ENCODE data around the gene RNF39.

Gene RNF39

DNA sequence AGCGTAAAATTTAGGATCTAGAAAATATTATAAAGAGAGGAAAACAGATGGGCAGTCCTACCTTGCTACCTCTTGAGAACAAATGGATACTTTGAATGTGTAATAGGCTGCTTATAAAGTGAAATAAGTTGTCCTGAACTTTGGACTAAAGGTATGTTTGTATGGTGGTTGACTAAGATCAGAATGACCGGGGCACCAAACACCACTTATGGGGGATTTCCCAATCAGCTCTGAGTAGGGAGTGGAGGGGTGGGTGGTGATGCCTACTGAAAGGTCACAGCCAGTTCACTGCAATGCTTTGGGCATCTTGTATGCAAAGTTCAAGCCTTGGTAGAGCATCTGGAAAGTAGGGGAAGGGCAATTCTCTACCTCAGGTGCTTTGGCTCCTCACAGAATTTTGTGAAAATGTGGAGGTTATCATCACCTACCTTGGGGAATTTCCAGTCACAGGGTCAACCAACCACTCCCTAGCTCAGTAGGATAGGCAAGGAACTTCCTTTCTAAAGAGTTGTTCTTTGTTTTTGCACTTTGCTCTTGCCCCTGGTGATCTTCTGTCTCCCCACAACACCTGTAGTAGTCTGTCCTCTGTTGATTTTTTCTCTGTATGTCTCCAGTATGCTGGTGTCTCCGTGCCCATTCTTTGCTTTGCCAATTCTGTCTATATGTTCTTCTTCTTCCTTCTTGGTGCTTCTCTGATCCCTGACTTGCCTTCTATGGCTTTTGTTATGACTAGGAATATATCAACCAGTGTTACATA is 37.6 kb upstream of the RNF39 start, which contains the start of gene TRIM31:
Gene TRIM31 (minus strand): TSS at position 88 of the 757 bp plus-strand sequence. CDS start 285 bp downstream, outside the sequence.
- TF ChIP-seq CTCF (IDR thresholded peaks at IDR 0.05; ENCODE audit: unreplicated experiment in 3 of 3), result no peak
- no peaks in the 10 kb centered on the region for H3K9me3 Mint-ChIP-seq
- H3K4me3 Mint-ChIP-seq, result no peak within 1 kb of the TSS
- H3K27me3 Mint-ChIP-seq (ENCODE audit: low read depth), result peaks cover 72% of the 10 kb centered on the region
- H3K36me3 Mint-ChIP-seq (ENCODE audit: low read depth), result no peaks in the 10 kb centered on the region
- no peak within 1 kb of the TSS for H3K27ac Mint-ChIP-seq
- H3K4me1 Mint-ChIP-seq, result no peaks in the 10 kb centered on the region

GRCh38 chr6:30112402-30112994 is 36.9 kb upstream of the RNF39 start:
- H3K9me3 Mint-ChIP-seq, result no peaks in the 10 kb centered on the region
- H3K36me3 Mint-ChIP-seq (ENCODE audit: low read depth), result no peaks in the 10 kb centered on the region
- no peaks in the 10 kb centered on the region for H3K4me1 Mint-ChIP-seq
- no peak overlapping the region for H3K27ac Mint-ChIP-seq
- no peak overlapping the region for H3K4me3 Mint-ChIP-seq
- no peak for TF ChIP-seq CTCF (IDR thresholded peaks at IDR 0.05; ENCODE audit: unreplicated experiment in 3 of 3)
- peaks cover 75% of the 10 kb centered on the region for H3K27me3 Mint-ChIP-seq (ENCODE audit: low read depth)

DNA sequence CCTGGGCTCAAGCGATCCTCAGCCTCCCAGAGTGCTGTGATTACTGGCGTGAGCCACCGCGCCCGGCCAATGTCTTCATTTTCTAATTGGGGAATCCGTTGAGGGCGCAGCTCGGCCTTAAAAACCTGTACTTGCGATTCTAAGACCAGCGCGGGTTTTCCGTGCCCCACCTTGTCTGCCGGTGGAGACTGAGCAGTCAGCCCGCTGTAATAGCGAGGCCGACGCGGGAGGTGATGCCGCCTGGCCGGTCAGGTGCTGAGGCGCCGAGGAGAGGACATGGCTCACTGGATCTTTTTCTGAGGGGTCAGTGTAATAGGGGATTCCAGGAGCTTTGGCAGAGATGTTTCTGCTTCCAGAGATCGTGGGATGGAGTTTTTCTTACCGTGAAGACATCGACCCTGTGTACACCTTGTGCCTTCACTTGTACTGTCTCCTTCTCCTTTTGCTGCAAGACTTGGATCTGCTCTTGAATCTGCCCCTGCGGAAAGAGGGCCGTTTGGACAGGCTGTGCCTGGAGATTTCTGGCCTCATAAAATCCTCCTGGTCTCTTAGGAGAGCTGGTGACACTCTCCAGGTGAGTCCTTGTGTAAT is 35.8 kb upstream of the RNF39 start:
- no peaks in the 10 kb centered on the region for H3K4me1 Mint-ChIP-seq
- no peak overlapping the region for H3K27ac Mint-ChIP-seq
- peaks cover 83% of the 10 kb centered on the region for H3K27me3 Mint-ChIP-seq (ENCODE audit: low read depth)
- no peaks in the 10 kb centered on the region for H3K9me3 Mint-ChIP-seq
- H3K36me3 Mint-ChIP-seq (ENCODE audit: low read depth), result no peaks in the 10 kb centered on the region
- TF ChIP-seq CTCF (IDR thresholded peaks at IDR 0.05; ENCODE audit: unreplicated experiment in 3 of 3), result no peak
- H3K4me3 Mint-ChIP-seq, result no peak overlapping the region

GRCh38 chr6:30104661-30105060 is 29.1 kb upstream of the RNF39 start:
- H3K9me3 Mint-ChIP-seq, result no peaks in the 10 kb centered on the region
- no peak overlapping the region for H3K27ac Mint-ChIP-seq
- H3K27me3 Mint-ChIP-seq (ENCODE audit: low read depth), result peaks cover 84% of the 10 kb centered on the region
- peaks cover 34% of the 10 kb centered on the region for H3K4me1 Mint-ChIP-seq
- H3K36me3 Mint-ChIP-seq (ENCODE audit: low read depth), result no peaks in the 10 kb centered on the region
- H3K4me3 Mint-ChIP-seq, result peak overlapping the region in 2 of 3 experiments; percentile 3 to 13
- TF ChIP-seq CTCF (IDR thresholded peaks at IDR 0.05; ENCODE audit: unreplicated experiment in 3 of 3), result no peak

- H3K4me1 Mint-ChIP-seq, result peaks cover 35% of the 10 kb centered on the region
- peaks cover 88% of the 10 kb centered on the region for H3K27me3 Mint-ChIP-seq (ENCODE audit: low read depth)
- no peak overlapping the region for H3K27ac Mint-ChIP-seq
- no peak for TF ChIP-seq CTCF (IDR thresholded peaks at IDR 0.05; ENCODE audit: unreplicated experiment in 3 of 3)
- peak overlapping the region; percentile 80 to 86 (median 83) for H3K4me3 Mint-ChIP-seq
- H3K36me3 Mint-ChIP-seq (ENCODE audit: low read depth), result no peaks in the 10 kb centered on the region
- no peaks in the 10 kb centered on the region for H3K9me3 Mint-ChIP-seq
Measured at GRCh38 chr6:30103872-30104179, 28.3 kb upstream of the RNF39 start.

Measured in nephron (organoid).